K562 (cell line): ENCODE measurements around the gene ADGRL3. TPM values are rescaled to one million over a fixed set of nuclear protein-coding genes. Genes with fewer than 3 reads are reported as not detected.

ENCODE experiments used
- ATAC-seq: fragments of 200-7000 bp; cut with Tn5 transposase; 3 replicates; pipeline ENCODE4 v1.9.1; 2020; ENCODE audit warnings: moderate library complexity
- BruUV-seq: library from RNA; stranded (reverse); fragments of 400-500 nt; replicated peaks from 2 replicates; lab custom pipeline; 2021; lab: Mats Ljungman, UMichigan
- CTCF ChIA-PET: fragments of 300-600 bp; formaldehyde crosslinking; extraction: SDS; loops from one replicate; lab custom pipeline; 2021; ENCODE audit warnings: low intra/inter-chr PET ratio; lab: Yijun Ruan, JAX
- POLR2A ChIA-PET: fragments of 300-600, 350-650 bp; sonication (Branson Sonifier 250); formaldehyde crosslinking; extraction: SDS; loops from one replicate; lab custom pipeline; 2021; ENCODE audit warnings: antibody characterized with exemption, inconsistent platforms; lab: Yijun Ruan, JAX
- DNase-seq, 4 experiments: peaks; one replicate each; pipeline versions ENCODE4 v3.0.0 to v3.0.0-alpha.2; 2011 to 2018; ENCODE audit warnings: low spot score in 3 of 4, mixed read lengths in 3 of 4; ENCODE audit errors: extremely low read depth in 1 of 4
- FAIRE-seq: peaks from 2 replicates; lab custom pipeline; 2011; peaks lifted over from hg19 to GRCh38; lab: Jason Lieb, UNC
- H2AFZ ChIP-seq: 2 replicates; pipeline ENCODE4 v1.6.0; 2011; ENCODE audit warnings: low read depth, low read length, control low read depth, inconsistent platforms
- H3K27ac ChIP-seq: fragments of 200-600 bp; 3 replicates; pipeline ENCODE4 v1.8.0; 2011; ENCODE audit warnings: low read depth, mild to moderate bottlenecking, control low read depth, inconsistent platforms, low read length, moderate library complexity, mixed read lengths; ENCODE audit errors: extremely low read depth
- H3K27me3 ChIP-seq, 2 experiments: fragments of 300-600 bp in 1 of 2; 2 replicates in 1 of 2; 3 replicates in 1 of 2; pipeline versions ENCODE4 v1.6.0 to v1.8.0; 2011; ENCODE audit warnings: inconsistent platforms in 2 of 2, low read length in 2 of 2, mild to moderate bottlenecking in 1 of 2, mixed read lengths in 1 of 2, moderate library complexity in 1 of 2; ENCODE audit not compliant: control insufficient read depth in 2 of 2, insufficient read depth in 2 of 2
- H3K36me3 ChIP-seq: fragments of 300-600 bp; 3 replicates; pipeline ENCODE4 v1.8.0; 2011; ENCODE audit warnings: mild to moderate bottlenecking, low read length, inconsistent platforms; ENCODE audit not compliant: control insufficient read depth, insufficient read depth
- H3K4me1 ChIP-seq, 2 experiments: fragments of 200-600 bp in 1 of 2; replicated peaks in 1 of 2; 2 replicates in 1 of 2; 3 replicates in 1 of 2; pipeline versions ENCODE4 v1.5.1 to v1.8.0; 2011; ENCODE audit warnings: inconsistent platforms in 2 of 2, low read length in 2 of 2, mild to moderate bottlenecking in 1 of 2, mixed read lengths in 1 of 2, moderate library complexity in 1 of 2; ENCODE audit not compliant: control insufficient read depth in 2 of 2, insufficient read depth in 2 of 2
- H3K4me2 ChIP-seq: 2 replicates; pipeline ENCODE4 v1.6.1; 2011; ENCODE audit warnings: low read length, control low read depth, inconsistent platforms, mixed read lengths; ENCODE audit not compliant: insufficient read depth
- H3K4me3 ChIP-seq: fragments of 200-600 bp; sonication (generic), shearing (Covaris generic); 2 replicates; pipeline ENCODE4 v1.5.1; 2016; ENCODE audit warnings: control low read depth, inconsistent platforms
- H3K79me2 ChIP-seq: fragments of 200-600 bp; 3 replicates; pipeline ENCODE4 v1.8.0; 2011; ENCODE audit warnings: low read length, inconsistent platforms; ENCODE audit not compliant: control insufficient read depth, insufficient read depth
- H3K9ac ChIP-seq, 2 experiments: 2 replicates each; pipeline versions ENCODE4 v1.6.0 to v1.6.1; 2011; ENCODE audit warnings: low read depth in 2 of 2, low read length in 2 of 2, control low read depth in 1 of 2, inconsistent platforms in 1 of 2, mild to moderate bottlenecking in 1 of 2, mixed read lengths in 1 of 2; ENCODE audit not compliant: insufficient read depth in 1 of 2
- H3K9me1 ChIP-seq: one replicate; pipeline ENCODE4 v1.6.0; 2011; ENCODE audit warnings: inconsistent platforms, mild to moderate bottlenecking, low read length, moderate library complexity; ENCODE audit not compliant: control insufficient read depth, insufficient read depth
- H3K9me3 ChIP-seq: replicated peaks from 2 replicates; pipeline ENCODE4 v1.5.1; 2011; ENCODE audit warnings: low read depth, low read length, inconsistent platforms; ENCODE audit not compliant: control insufficient read depth, insufficient read depth
- H4K20me1 ChIP-seq: replicated peaks from 2 replicates; pipeline ENCODE4 v1.6.1; 2011; ENCODE audit warnings: low read length, inconsistent platforms, mixed read lengths; ENCODE audit not compliant: control insufficient read depth, insufficient read depth
- ETV6 ChIP-seq, 3 experiments: fragments of 150-350 bp in 1 of 3; sonication (generic) in 1 of 3; formaldehyde crosslinking in 1 of 3; IDR thresholded peaks; 2 replicates each; pipeline versions ENCODE4 v1.6.1 to v1.8.0; 2014 to 2022; ENCODE audit warnings: borderline replicate concordance in 2 of 3, low read depth in 2 of 3, antibody characterized with exemption in 1 of 3, low read length in 1 of 3, mild to moderate bottlenecking in 1 of 3, missing genetic modification reagents in 1 of 3
- GTF2F1 ChIP-seq: IDR thresholded peaks from 2 replicates; pipeline ENCODE4 v1.6.1; 2011; ENCODE audit warnings: low read depth, low read length, improper control_type of control experiment
- PHF20 ChIP-seq: fragments of 450-650 bp; IDR thresholded peaks from 2 replicates; pipeline ENCODE4 v1.6.1; 2018; ENCODE audit not compliant: partially characterized antibody
- RAD51 ChIP-seq: fragments of 450-650 bp; IDR thresholded peaks from 2 replicates; pipeline ENCODE4 v1.7.1; 2016; ENCODE audit warnings: low read depth, mild to moderate bottlenecking, borderline replicate concordance
- RBM22 ChIP-seq: fragments of 200-400 bp; formaldehyde crosslinking; IDR thresholded peaks from 2 replicates; pipeline ENCODE4 v1.6.1; 2018; ENCODE audit warnings: low read length, low read depth; ENCODE audit not compliant: poor library complexity, severe bottlenecking
- RBM25 ChIP-seq: fragments of 200-400 bp; formaldehyde crosslinking; IDR thresholded peaks from 2 replicates; pipeline ENCODE4 v1.6.1; 2018; ENCODE audit warnings: low read length, low read depth, moderate library complexity; ENCODE audit not compliant: severe bottlenecking
- ZC3H11A ChIP-seq: IDR thresholded peaks from 2 replicates; pipeline ENCODE4 v1.6.1; 2012; ENCODE audit warnings: low read depth, low read length, improper control_type of control experiment
- ZNF140 ChIP-seq: fragments of 250-450 bp; sonication (Bioruptor Pico); IDR thresholded peaks from 2 replicates; pipeline ENCODE4 v1.8.0; 2021; ENCODE audit warnings: moderate library complexity, mild to moderate bottlenecking, inconsistent platforms
- ZNF23 ChIP-seq: fragments of 250-450 bp; sonication (Bioruptor Pico); IDR thresholded peaks from 2 replicates; pipeline ENCODE4 v1.4.0; 2020; ENCODE audit warnings: mild to moderate bottlenecking
- ZNF232 ChIP-seq: sonication (generic); formaldehyde crosslinking; IDR thresholded peaks from 2 replicates; pipeline ENCODE4 v1.8.0; 2022; ENCODE audit warnings: mild to moderate bottlenecking, missing genetic modification reagents
- ZNF274 ChIP-seq: IDR thresholded peaks from 2 replicates; pipeline ENCODE4 v1.6.1; 2011; ENCODE audit warnings: low read depth, mild to moderate bottlenecking, low read length, moderate library complexity, borderline replicate concordance
- ZNF699 ChIP-seq: fragments of 250-450 bp; sonication (Bioruptor Pico); IDR thresholded peaks from 2 replicates; pipeline ENCODE4 v1.8.0; 2021; ENCODE audit warnings: mild to moderate bottlenecking, moderate library complexity; ENCODE audit not compliant: insufficient replicate concordance
- WGBS: fragments of 100-300 bp; shearing (Covaris generic); methylation state at CpG from one replicate; pipeline ENCODE4 v1.1.6; 2016; ENCODE audit warnings: low coverage, mixed read lengths; ENCODE audit not compliant: insufficient coverage; ENCODE audit errors: missing lambda C conversion rate; 5-methylcytosine and 5-hydroxymethylcytosine counted together
- in situ Hi-C: fragments of 300-500 bp; cut with MboI; formaldehyde crosslinking; loops from 4 replicates; pipeline ENCODE4 v1.15.0; 2018; ENCODE audit warnings: inconsistent platforms, mixed read lengths
- intact Hi-C: fragments of 100-400 bp; cut with micrococcal nuclease; formaldehyde crosslinking; loops from 2 replicates; pipeline ENCODE4 v1.14.2; 2022
- polyA plus RNA-seq, 8 experiments: library from polyadenylated mRNA; depleted of rRNA in 4 of 8; stranded (reverse) in 5 of 8; unstranded in 3 of 8; fragments of >200 nt; fragmentation: Nextera tagmentation in 2 of 8; fragmentation: Illumina TruSeq in 1 of 8; extraction: Ambion mirVana in 2 of 8; extraction: Trizol in 1 of 8; gene quantifications; 2 replicates each; pipeline versions ENCODE4 v1.2.1 to v1.2.3, GENCODE V29; 2011 to 2014; ENCODE audit warnings: inconsistent platforms in 1 of 8, missing spikeins in 1 of 8
- total RNA-seq, 7 experiments: library from RNA; depleted of rRNA in 6 of 7; stranded (reverse); fragments of >200 nt in 6 of 7; fragmentation: Illumina TruSeq in 2 of 7; extraction: Trizol in 2 of 7; gene quantifications; 2 replicates each; pipeline versions ENCODE4 v1.2.1 to v1.2.3, GENCODE V29; 2011 to 2021; ENCODE audit warnings: low replicate concordance in 1 of 7
- TF ChIP-seq, protein P1 (sequence below), 3 experiments: IDR thresholded peaks in 2 of 3; conservative IDR thresholded peaks in 1 of 3; 2 replicates each; pipeline ENCODE4 v1.5.1; 2011 to 2012; ENCODE audit warnings: low read length in 3 of 3, mild to moderate bottlenecking in 3 of 3, control low read depth in 2 of 3, improper control_type of control experiment in 1 of 3, inconsistent platforms in 1 of 3, low read depth in 1 of 3, mixed read lengths in 1 of 3, moderate library complexity in 1 of 3; ENCODE audit not compliant: insufficient read depth in 2 of 3
- TF ChIP-seq, protein P2 (sequence below): sonication (generic); formaldehyde crosslinking; IDR thresholded peaks from 2 replicates; pipeline ENCODE4 v1.8.0; 2022; ENCODE audit warnings: mild to moderate bottlenecking, missing genetic modification reagents, borderline replicate concordance

The ADGRL3 gene
- total and polyA plus RNA-seq, 9 of the 15 experiments (the other 6 are each of a cell fraction or from before 2014, with no cell fraction given): 0.03 to 0.14 (median 0.04) TPM; not detected in 2

DNA sequence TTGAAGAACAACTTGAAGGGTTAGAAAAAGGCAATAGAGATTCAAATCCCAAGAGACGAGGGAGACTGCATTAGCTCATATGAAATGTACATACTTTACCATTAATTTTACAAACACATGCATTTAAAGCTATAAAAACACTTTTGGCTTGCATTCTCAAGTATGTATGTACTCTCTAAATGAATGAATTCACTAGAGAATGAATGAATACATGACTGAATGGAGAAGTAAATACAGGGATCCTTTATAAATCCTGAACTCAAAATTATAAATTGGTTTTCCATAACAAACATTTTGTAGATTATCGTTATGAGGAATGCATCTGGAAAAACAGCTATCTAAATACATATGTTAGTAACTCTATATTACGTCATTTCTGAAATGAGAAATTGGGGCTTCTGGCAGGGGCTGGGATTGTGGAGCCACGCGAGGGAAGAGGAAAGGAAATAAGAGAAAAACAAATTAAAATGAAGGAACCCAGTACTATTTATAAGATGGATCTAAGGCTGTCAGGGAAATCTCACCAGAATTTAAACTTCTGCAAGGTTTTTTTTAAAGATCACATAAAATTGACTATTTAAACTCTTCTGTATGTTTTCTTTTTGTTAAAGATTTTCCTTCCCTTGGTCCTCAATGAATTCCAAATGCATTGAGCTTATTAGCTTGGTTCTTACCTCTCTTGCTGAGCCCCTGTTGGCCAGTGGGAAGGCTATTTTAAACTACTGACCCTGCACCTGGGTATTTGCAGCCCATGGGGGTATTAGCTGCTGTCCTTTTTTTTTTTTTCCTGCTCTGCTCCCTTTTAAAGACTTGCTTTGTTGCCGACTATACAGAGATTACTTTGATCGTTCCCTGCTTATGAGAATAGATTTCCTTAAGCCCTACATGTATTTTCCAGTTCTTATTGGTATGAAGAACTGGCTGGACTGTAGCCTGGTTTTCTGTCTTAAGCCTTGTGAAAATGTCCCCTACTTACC is 207.8 kb downstream of the ADGRL3 start:
- Histone ChIP-seq H3K27me3 (no peaks in the 10 kb centered on the region), H3K9me1 (no peaks in the 10 kb centered on the region), H3K4me2 (no peak overlapping the region), H4K20me1 (no peaks in the 10 kb centered on the region), H3K9ac (no peak overlapping the region), H3K4me1 (no peaks in the 10 kb centered on the region), H3K27ac (no peak overlapping the region), H3K4me3 (no peak overlapping the region), H2AFZ (no peak overlapping the region), H3K79me2 (no peaks in the 10 kb centered on the region), H3K36me3 (no peaks in the 10 kb centered on the region), H3K9me3 (no peaks in the 10 kb centered on the region; the same call in 1 of the 2 replicates)
- CTCF ChIA-PET: no interaction called here
- ATAC-seq (no peak), DNase-seq (no peak), FAIRE-seq (no peak)
- POLR2A ChIA-PET: no interaction called here
- intact Hi-C loops: no loop called here
- in situ Hi-C loops: no loop called here
- 0% methylated on average over 6 of the region's 7 CpGs for WGBS
- TF ChIP-seq RAD51 (no peak), ZNF23 (CRISPR knock-in tag) (no peak), GTF2F1 (no peak), ZNF699 (CRISPR knock-in tag) (no peak), ZNF140 (no peak), ETV6 (IDR thresholded peaks at IDR 0.05; ENCODE audit: borderline replicate concordance in 1 of 2, low read depth in 2 of 2, low read length in 1 of 2) (no peak), ETV6 (CRISPR knock-in tag; IDR thresholded peaks at IDR 0.05; ENCODE audit: borderline replicate concordance) (no peak), ZNF274 (no peak), ZC3H11A (no peak), RBM22 (no peak), ZNF232 (CRISPR knock-in tag) (no peak), PHF20 (no peak), RBM25 (no peak)
- TF ChIP-seq, protein P1, sequence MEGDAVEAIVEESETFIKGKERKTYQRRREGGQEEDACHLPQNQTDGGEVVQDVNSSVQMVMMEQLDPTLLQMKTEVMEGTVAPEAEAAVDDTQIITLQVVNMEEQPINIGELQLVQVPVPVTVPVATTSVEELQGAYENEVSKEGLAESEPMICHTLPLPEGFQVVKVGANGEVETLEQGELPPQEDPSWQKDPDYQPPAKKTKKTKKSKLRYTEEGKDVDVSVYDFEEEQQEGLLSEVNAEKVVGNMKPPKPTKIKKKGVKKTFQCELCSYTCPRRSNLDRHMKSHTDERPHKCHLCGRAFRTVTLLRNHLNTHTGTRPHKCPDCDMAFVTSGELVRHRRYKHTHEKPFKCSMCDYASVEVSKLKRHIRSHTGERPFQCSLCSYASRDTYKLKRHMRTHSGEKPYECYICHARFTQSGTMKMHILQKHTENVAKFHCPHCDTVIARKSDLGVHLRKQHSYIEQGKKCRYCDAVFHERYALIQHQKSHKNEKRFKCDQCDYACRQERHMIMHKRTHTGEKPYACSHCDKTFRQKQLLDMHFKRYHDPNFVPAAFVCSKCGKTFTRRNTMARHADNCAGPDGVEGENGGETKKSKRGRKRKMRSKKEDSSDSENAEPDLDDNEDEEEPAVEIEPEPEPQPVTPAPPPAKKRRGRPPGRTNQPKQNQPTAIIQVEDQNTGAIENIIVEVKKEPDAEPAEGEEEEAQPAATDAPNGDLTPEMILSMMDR (IDR thresholded peaks at IDR 0.05 in 2 of 3, conservative IDR thresholded peaks at IDR 0.05 in 1 of 3; ENCODE audit: insufficient read depth in 2 of 3, low read depth in 1 of 3, low read length in 3 of 3): no peak
- TF ChIP-seq, protein P2, sequence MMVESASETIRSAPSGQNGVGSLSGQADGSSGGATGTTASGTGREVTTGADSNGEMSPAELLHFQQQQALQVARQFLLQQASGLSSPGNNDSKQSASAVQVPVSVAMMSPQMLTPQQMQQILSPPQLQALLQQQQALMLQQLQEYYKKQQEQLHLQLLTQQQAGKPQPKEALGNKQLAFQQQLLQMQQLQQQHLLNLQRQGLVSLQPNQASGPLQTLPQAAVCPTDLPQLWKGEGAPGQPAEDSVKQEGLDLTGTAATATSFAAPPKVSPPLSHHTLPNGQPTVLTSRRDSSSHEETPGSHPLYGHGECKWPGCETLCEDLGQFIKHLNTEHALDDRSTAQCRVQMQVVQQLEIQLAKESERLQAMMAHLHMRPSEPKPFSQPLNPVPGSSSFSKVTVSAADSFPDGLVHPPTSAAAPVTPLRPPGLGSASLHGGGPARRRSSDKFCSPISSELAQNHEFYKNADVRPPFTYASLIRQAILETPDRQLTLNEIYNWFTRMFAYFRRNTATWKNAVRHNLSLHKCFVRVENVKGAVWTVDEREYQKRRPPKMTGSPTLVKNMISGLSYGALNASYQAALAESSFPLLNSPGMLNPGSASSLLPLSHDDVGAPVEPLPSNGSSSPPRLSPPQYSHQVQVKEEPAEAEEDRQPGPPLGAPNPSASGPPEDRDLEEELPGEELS (CRISPR knock-in tag): no peak
- BruUV-seq: no TSS peak
